Liver (tissue), 3 donors: ENCODE data around the gene CCDC32.

Source experiments
- CTCF ChIP-seq: fragments of 150-350 bp; IDR thresholded peaks from 2 replicates; pipeline ENCODE4 v1.5.1; 2017; ENCODE audit warnings: improper control_type of control experiment, low read depth, low read length; ENCODE audit not compliant: missing input control
- HNF4G ChIP-seq: IDR thresholded peaks from 2 replicates; pipeline ENCODE4 v1.6.1; 2016; ENCODE audit warnings: antibody characterized with exemption
- SP1 ChIP-seq: IDR thresholded peaks from 2 replicates; pipeline ENCODE4 v1.6.1; 2018; ENCODE audit warnings: antibody characterized with exemption, mild to moderate bottlenecking
- TAF1 ChIP-seq: conservative IDR thresholded peaks from 2 replicates; pipeline ENCODE4 v1.6.1; 2016; ENCODE audit warnings: antibody characterized with exemption, mild to moderate bottlenecking
- donor health status: healthy.
- donor health status: healthy.

GRCh38 chr15:40508216-40508615, 56.6 kb downstream of the CCDC32 start:
- TF ChIP-seq CTCF = no peak
- TF ChIP-seq HNF4G = no peak
- TF ChIP-seq TAF1 = no peak
- no peak for TF ChIP-seq SP1
